OCI-M1 (cell line): ENCODE data around the gene TCF7L1.
"Not testable (repeated sequence)": the region's sequence is repeated elsewhere in the genome, so short reads cannot be mapped to it uniquely, and the experiment has no call there.

Experiments
- DNase-seq: peaks from one replicate; lab custom pipeline; 2025; lab: John Stamatoyannopoulos, UW

Gene TCF7L1

DNA sequence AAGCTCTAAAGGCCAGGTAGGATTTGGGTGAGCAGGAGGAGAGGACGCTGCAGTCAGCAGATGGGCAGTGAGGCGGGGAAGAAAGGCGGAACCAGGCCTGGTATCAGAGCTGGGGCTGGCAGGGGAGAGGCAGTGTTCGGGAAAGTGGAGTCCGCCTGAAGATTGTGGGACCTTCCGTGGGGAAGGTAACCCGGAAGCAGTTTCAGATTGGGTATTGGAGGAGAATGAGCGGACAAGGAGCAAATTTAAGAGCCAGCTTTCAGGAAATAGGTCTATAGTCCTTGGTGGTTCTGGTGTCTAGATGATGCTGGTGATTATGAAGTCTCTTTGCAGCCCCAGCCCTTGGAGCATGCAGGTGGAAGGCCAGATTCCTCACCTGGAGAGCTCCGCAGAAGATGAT, 51.0 kb downstream of the TCF7L1 start:
- no peak for DNase-seq

DNA sequence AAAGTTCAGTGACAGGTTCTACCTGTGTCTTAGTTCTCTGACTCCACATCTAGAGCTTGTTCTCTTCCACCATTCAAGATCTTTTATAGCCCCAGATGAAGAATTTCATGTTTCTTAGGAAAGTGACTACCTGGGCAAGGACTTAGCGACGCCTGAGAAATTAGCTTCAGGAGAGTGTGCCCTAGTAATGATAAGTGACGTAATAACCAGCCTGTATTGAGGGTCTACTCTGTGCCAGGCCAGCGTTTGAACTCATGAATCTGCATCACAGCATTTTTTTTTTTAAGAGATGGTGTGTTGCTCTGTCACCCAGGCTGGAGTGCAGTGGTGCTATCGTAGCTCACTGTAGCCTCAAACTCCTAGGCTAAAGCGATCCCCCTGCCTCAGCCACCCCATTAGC, 51.8 kb downstream of the TCF7L1 start:
- no peak for DNase-seq

DNA sequence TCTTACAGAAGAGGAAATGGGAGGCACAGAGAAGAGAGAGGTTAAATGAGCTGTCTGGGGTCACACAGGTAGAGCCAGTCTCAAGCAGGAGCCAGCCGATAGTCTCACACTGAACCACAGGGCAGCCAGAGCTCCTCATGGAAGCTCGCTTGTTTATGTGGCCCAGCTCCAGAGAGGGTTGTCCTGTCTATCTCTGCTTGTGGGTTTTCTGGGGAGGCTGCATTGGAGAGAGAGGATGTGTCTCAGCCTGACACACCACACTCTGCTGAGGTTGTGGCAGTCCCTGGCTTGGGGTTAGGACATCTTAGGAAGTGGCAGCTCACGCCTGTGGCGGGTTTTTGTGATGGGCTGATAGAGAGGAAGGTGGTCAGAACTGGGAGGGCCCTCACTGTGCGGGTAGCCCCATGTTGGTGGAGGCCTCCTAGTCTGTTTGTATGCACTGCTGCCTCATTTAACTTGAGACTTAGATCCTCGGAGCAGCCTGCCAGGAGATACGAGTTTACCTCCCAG, 52.3 kb downstream of the TCF7L1 start:
- no peak for DNase-seq

DNA sequence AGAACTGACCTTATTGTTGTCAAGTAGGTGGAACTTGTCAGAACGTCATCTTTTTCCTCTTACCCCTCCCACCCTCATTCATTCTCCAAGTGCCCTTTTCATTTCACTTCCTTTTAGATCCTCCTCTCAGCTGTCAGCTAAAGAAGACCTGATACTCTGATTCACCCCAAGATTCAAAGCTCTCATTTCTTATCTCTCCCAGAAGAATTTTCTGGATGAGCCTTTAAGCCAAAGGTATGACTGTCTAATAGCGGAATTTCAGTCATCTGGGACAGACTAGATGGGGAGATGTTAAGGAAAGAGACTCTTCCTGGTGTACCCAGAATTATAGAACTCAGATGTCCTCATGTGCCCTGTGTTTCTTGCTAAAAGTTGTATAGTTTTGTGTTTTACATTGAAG, 53.9 kb downstream of the TCF7L1 start:
- no peak for DNase-seq

DNA sequence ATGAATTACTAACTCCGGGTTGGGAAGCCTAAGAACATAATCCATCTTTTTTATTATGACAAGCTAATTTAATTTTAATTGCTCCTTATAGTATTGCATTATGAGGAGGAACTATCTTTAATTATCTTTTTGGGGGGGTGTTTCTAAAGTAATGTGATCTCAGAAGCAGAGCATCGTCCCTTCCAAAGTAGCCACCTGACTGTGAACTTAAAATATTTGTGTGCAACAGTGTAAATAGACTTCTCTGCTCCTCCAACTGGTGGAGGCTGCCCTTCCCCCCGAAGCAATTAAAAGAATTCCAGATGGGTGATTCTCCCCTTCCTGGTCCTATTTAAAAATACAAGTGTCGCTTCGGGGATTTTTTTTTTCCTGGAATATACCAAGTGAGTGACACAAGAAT, 55.7 kb downstream of the TCF7L1 start:
- DNase-seq: no peak

DNA sequence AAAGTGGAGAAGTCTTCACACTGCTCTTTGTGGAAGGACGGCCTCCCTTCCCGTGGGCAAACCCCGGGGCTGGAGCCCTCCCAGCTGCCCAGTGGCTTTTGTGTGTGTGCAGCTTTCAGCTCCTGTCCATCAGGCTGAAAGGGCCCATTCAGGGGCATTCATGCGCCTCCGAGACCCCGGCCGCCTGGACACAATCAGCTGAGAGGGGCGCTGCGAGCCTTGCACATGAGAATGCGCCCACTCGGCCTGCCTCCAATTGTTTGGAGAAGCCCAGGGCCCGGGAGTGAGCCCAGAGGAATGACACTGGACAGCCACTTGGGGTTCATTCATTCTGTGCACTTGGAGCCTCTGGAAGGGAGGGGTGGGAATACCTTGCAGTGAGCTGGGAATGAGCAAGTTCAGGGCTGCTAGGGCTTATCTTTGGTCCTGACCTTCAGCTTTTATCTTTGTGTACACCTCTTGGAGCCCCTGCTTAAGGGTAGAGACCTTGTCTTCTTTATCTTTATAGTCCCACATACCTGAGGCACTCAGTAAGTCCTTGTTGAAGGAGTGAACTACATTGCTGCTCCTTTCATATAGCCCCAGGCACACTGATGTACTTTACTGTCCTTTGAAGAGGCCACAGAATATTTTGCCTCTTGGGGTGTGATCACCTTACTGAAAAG, 56.5 kb downstream of the TCF7L1 start:
- no peak for DNase-seq

DNA sequence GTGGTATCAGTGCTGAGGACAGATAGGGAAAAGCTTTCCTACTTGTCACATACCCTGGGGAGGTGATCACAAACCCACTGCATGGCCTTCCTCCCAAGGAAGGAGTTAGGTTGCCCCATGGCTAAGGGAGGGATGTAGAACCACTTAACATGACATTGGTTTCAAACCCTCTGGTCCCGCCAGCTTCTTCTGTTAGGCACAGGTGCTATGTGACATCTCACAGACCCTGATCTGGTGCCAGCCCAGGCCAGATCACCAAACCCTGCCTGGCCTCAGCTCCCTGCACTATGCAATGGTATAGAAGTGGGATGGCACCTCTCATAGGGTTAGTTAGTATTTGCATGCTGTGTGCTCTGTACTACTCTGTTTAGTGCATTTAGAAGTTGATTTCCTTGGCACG, 58.0 kb downstream of the TCF7L1 start:
- DNase-seq: no peak

DNA sequence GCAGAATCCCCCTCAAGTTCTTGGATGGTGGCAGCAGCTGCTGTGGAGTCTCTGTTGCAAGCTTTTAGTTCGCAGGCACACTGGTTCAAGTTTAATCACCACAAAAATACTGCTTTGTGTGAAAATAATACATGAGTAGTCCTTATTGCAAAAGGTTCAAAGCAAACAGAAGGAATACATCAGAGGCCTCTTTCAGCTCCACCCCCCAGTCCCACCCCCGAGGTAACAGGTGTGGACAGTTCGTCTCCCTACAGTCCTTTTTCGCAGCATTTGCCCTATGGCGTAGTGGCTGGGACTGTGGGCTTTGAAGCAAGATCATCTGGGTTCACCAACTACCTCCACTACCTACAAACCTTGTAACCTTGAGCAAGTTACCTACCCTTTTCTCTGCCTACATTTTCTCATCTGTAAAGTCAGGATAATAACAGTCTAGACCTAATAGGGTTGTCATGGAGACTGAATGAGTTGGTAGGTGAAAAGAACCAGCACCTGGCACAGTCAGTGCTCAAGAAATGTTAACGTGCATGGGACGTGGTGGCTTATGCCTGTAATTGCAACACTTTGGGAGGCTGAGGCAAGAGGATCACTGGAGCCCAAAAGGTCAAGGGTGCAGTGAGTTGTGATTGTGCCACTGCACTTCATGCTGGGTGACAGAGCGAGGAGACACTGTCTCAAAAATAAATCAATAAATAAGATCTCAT, 61.7 kb downstream of the TCF7L1 start:
- no peak for DNase-seq

DNA sequence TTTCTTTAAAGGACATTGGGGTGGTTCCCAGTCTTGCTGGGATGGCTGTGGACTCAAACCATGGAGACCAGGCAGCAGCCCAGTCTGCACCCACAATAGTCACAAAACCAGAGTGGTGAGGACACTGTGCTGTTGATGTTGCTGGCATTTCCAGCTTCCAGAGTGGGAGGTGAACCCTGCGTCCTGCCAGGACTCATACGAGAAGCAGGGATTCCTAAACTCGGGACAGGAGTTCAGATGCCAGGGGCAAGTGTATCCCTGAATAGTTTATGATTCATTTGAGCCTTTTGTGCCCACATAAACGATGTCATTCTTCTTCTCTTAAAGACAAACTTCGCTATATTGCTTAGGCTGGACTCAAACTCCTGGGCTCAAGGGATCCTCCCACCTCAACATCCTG, 62.8 kb downstream of the TCF7L1 start:
- no peak for DNase-seq

DNA sequence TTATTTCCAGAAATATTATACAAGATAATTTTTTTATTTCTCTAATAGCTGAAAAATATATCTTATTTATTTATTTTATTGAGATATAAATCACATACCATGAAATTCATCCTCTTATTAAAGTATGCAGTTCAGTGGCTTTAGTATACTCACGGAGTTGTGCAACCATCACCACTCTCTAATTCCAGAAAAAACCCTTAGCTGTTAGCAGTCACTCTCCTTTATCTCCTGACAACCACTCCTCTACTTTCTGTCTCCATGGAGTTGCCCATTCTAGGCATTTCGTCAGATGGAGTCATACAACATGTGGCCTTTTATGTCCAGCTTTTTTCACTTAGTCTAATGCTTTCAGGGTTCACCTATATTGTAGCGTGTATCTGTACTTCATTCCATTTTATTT, 66.5 kb downstream of the TCF7L1 start:
- DNase-seq: no peak

DNA sequence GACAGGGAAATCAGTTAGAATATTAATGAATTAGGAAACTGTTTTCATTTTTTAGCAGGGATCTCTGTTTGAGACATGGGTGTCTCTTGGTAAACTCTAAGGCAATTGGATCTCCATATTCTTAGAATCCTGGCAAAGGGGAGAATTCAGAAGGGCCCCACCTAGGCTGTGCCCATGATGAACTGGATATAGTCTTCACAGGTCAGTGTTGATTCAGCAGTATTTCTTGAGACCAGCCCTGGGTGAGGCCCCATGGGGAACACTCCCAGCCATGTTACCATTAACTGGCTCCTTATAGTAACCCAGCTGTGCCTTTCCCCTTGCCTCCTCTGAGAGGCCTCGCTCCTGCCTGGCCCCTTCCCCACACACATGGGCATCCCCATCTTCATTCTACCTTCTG, 76.7 kb downstream of the TCF7L1 start:
- DNase-seq: no peak

DNA sequence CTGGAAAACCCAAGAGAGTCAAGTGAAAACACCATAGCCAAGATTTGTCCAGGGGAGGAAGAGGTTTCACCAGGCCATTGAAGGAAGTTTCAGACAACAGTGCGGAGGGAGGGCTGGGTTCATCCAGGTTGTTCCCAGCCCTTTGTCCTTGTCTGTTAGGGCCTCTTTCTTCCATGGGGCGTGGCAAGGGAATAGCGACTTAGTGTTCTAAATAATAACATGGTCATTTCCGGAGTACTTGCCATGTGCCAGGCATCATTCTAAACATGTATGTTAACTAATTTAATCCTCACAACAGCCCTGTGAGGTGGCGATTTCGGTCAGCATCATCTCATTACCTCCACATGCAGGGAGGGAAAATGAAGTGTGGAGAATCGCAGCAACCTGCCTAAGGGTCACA, 77.3 kb downstream of the TCF7L1 start:
- DNase-seq: no peak

DNA sequence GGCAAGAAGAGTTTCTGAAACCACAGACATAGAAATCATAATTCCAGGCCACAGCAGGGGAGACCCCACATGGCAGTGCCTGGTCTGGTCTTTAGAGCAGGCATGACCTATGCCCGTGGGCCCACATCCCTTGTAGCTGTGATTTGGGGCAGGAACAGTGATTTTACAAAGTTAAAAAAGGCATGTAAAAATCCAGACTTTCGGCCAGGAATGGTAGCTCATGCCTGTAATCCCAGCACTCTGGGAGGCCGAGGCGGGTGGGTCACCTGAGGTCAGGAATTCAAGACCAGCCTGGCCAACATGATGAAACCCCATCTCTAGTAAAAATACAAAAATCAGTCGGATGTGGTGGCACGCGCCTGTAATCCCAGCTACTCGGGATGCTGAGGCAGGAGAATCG, 78.4 kb downstream of the TCF7L1 start:
- DNase-seq: not testable (repeated sequence)

DNA sequence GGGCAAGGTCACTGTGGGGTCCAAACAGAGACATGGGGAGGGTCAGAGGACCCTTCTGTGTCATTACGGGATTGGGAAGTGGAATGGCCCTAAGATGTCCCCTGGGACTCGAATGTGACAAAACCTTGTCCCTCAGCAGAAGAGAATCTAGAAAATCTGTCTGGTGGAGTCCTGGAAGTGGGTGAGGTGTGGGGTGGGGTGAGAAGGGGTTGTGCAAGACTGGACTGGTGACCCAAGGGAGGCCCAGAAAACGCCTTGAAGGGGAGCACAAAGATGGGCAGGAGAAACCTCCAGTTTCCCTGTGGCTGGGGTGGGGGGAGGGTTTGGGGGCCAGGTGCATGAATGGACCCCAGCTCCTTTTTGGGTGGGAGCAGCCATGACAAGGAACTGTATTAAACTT, 79.6 kb downstream of the TCF7L1 start:
- no peak for DNase-seq

DNA sequence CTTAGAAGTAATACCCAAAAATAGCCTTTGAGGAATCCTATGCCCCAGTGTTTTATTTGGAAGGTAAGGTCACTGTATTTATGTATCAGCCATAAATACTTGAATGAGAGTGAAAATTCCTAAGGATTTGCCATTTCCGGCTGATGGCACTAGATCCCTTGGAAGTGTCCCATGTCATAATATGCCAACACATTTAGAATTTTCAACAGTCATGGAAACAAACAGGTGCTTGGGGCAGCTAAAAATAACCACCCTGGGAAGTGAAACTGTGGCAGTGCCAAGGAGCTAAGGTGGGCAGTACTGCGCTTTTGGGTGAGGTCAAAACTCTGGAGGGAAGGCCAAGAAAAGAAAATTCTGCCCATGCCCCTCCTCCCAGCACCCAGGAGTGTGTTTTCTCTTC, 80.2 kb downstream of the TCF7L1 start:
- no peak for DNase-seq

DNA sequence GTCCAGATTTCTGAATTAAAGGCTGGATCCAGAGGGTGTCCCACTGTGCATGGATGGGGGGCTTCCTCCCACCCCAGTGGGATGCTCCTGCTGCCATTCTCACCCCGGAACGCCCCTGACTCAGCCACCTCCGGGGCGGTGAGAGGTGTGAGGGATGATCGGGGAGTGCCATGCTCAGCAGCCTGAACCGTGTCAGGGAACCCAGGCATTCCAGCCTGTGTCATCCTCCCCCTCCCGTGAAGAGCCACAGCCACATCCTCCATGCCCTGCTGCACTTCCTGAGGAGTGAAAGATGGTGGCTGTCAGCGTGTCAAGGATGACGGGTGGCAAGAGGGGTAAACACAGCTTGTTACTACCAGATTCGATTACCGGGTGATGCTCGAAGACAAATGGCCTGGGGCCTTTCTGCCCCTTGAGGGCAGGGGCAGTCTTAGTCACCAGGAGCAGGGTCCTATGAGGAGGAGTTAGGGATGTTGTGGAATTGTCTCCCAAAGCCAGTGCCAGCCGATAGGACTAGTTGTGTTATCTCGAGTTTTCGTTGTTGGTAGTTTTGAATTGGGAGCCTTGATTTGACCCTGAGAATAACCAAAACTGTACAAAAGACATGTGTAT, 80.8 kb downstream of the TCF7L1 start:
- no peak for DNase-seq

DNA sequence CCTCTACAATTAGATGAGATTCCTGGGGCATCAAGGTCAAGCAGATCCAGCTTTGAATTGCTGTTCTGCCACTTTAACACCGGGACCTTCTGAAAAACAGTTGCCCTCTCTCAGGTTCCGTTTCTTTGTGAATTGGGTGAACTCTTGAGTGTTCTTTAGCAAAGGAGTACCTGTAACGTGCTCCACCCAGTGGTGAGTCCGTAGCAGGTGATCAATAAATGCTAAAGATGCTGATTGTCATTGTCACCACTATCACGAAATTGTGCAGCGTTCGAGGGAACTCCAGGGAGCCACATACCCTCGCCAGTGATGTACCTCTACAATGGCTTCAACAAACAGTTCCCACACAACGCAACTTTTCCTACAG, 81.9 kb downstream of the TCF7L1 start:
- DNase-seq: no peak

DNA sequence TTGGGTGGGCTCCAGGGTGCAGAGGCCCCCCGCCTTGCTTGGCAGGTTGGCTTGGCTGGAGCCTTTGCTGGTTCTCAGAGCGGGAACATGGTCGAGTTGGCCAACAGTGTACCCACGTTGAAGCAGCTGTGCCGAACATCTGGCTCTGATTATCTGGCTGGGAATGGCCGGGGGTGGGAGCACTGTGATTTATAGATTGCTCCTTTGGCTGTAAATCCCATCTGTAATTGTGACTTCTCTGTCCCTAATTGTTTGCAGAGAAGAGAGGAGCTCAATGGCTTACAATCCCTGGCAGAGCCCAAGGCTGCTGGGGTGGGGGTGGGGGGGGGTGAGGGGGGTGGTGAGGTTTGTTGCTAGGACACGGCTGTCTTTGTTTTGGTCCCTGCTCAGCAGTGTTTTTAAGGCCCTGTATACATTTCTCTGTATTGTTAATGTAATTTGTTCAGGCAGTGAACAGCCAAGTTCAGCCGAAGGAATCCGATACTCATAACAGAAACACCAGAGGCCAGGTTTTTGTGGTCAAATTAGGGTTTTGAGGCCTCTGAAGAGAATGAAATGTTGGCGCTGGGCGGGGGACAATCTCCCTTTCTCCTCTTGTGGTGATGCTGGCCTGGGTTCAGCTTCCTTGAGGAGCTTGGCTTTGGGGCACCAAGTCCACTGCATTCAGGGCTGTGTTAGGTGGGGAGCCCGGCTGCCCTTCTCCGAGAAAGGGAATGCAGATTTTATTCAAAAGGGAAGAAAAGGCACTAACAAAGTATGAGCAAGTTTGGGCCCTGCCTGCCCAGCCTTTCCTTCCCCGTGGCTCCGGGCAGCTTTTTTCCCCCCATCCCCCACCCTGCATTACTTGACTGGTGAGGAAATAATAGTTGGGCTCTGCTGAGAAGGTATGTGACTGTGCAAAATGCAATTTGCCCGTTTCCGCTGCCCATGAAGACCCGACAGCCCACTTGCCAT, 82.5 kb downstream of the TCF7L1 start:
- no peak for DNase-seq

DNA sequence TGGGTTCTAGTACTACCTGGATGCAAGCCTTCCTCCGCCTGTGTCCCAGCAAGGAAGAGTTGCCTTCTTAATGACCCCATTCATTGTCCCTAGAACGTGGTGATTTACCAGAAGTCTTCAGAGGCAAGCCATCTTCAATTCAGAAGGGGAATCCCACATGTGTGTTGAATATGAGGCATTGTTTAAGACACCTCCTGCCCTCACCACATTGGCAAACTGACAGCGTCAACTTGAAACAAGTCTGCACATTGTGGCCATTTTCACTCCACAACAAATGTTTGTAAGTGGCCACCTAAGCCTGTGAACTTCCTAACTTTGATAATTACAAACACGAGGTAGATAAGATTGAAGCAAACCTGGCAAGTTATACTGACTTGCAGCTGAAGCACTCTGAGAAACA, 83.7 kb downstream of the TCF7L1 start:
- DNase-seq: no peak

DNA sequence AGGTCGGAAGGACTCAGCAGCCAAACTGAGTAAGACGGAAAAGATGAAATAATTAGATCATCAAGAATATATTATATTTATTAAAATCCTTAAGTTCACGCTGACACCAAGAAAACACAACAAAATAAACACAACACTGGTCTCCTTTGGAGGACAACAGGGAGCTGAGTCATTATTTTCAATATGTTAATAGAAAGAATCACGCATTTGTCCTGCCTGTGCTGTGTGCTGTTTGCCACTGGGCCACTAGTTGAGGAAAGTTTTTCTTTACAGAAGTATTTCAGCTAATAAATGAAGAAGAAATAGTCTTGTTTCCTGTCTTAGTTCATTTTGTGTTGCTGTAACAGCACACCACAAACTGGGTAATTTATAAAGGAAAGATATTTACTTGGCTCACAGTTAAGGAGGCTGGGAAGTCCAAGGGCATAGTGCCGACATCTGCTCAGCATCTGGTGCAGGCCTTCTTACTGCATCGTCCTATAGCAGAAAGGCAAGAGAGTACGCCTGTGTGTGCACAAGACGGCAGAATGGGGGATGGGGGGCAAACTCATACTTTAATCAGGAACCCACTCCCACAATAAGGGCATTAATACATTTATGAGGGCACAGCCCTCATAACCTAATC, 88.0 kb downstream of the TCF7L1 start:
- no peak for DNase-seq

DNA sequence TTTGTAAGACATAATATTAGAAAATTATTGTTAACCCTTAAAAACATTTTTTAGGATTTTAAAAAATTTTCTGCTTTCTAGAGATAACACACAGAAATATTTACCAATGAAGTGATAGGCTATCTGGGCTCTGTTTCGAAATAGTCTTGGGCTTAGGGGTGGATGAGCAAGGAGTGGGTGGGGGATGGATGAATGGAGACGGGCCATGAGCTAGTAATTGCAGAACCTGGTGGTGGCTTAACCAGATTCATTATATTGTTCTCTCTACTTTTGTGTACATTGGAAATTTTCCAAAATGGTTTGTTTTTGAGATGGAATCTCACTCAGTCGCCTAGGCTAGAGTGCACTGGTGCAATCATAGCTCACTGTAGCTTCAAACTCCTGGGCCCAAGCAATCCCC, 89.6 kb downstream of the TCF7L1 start:
- DNase-seq: no peak

DNA sequence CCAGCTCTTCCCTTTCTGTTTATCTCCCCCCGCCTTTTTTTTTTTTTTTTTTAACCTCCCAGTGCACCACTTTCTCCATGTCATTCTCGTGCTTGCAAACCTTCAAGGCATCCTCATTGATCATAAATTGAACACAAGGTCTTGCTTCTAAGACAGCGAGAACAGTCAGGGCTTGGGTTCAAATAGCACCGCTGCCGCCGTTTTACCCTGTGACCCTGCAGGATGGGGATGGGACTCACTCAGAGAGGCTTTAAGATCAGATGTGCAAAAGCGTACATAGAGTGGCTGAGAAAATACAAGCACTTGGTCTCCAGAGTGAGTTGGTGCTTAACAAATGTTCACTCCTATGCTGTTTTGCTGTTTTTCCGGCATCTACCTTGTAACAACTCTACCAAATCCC, 93.6 kb downstream of the TCF7L1 start:
- DNase-seq: no peak
